IMR-90 (cell line): ENCODE data around the gene DSP. TPM values are rescaled to one million over a fixed set of nuclear protein-coding genes. Genes with fewer than 3 reads are reported as not detected.

Source experiments
- ATAC-seq: fragments of 200-7000 bp; cut with Tn5 transposase; 2 replicates; pipeline ENCODE4 v1.9.1; 2020; ENCODE audit warnings: low read depth, mild to moderate bottlenecking, moderate library complexity
- BruUV-seq: library from RNA; stranded (reverse); fragments of 400-500 nt; replicated peaks from 2 replicates; lab custom pipeline; 2021; lab: Mats Ljungman, UMichigan
- CTCF ChIA-PET: fragments of 300-600 bp; formaldehyde crosslinking; extraction: SDS; loops from one replicate; lab custom pipeline; 2021; ENCODE audit warnings: antibody characterized with exemption; lab: Yijun Ruan, JAX
- POLR2A ChIA-PET: fragments of 300-600 bp; sonication (Branson Sonifier 250); formaldehyde crosslinking; loops from one replicate; lab custom pipeline; 2022; ENCODE audit warnings: antibody characterized with exemption; ENCODE audit not compliant: unreplicated experiment; lab: Charles Lee
- DNase-seq: peaks from one replicate; pipeline ENCODE4 v3.0.0; 2013
- H2AFZ ChIP-seq: replicated peaks from 2 replicates; pipeline ENCODE3; 2013; ENCODE audit warnings: low read length, mild to moderate bottlenecking; ENCODE audit not compliant: poor library complexity
- H2AK5ac ChIP-seq: 2 replicates; pipeline ENCODE4 v1.6.1; 2013; ENCODE audit warnings: low read depth, low read length, inconsistent platforms
- H2AK9ac ChIP-seq: replicated peaks from 2 replicates; pipeline ENCODE3; 2013; ENCODE audit warnings: mild to moderate bottlenecking, low read depth, low read length, moderate library complexity; ENCODE audit not compliant: poor library complexity
- H2BK120ac ChIP-seq: 2 replicates; pipeline ENCODE4 v1.6.1; 2013; ENCODE audit warnings: low read depth, low read length, inconsistent platforms
- H2BK15ac ChIP-seq: 3 replicates; pipeline ENCODE4 v1.6.1; 2013; ENCODE audit warnings: low read depth, low read length, inconsistent platforms
- H2BK20ac ChIP-seq: 2 replicates; pipeline ENCODE4 v1.6.1; 2013; ENCODE audit warnings: low read depth, mild to moderate bottlenecking, inconsistent platforms, low read length, moderate library complexity
- H2BK5ac ChIP-seq: 2 replicates; pipeline ENCODE4 v1.6.1; 2013; ENCODE audit warnings: mild to moderate bottlenecking, low read depth, low read length, inconsistent platforms; ENCODE audit not compliant: poor library complexity, severe bottlenecking
- H3K14ac ChIP-seq: replicated peaks from 2 replicates; pipeline ENCODE4 v1.6.1; 2013; ENCODE audit warnings: low read depth, low read length, inconsistent platforms
- H3K18ac ChIP-seq: 2 replicates; pipeline ENCODE4 v1.6.1; 2013; ENCODE audit warnings: low read depth, low read length, control low read depth
- H3K23ac ChIP-seq: 2 replicates; pipeline ENCODE4 v1.6.1; 2013; ENCODE audit warnings: low read depth, low read length, inconsistent platforms
- H3K27ac ChIP-seq: 2 replicates; pipeline ENCODE4 v1.5.1; 2013; ENCODE audit warnings: mild to moderate bottlenecking, control low read depth, low read length; ENCODE audit not compliant: insufficient read depth
- H3K27me3 ChIP-seq: 2 replicates; pipeline ENCODE4 v1.6.1; 2013; ENCODE audit warnings: low read length; ENCODE audit not compliant: control insufficient read depth, insufficient read depth
- H3K36me3 ChIP-seq: 2 replicates; pipeline ENCODE4 v1.6.1; 2013; ENCODE audit warnings: low read length, mixed read lengths; ENCODE audit not compliant: control insufficient read depth, insufficient read depth
- H3K4ac ChIP-seq: 2 replicates; pipeline ENCODE4 v1.6.1; 2013; ENCODE audit warnings: low read depth, low read length, inconsistent platforms
- H3K4me1 ChIP-seq: 2 replicates; pipeline ENCODE4 v1.6.1; 2013; ENCODE audit warnings: low read length, mixed read lengths; ENCODE audit not compliant: control insufficient read depth, insufficient read depth
- H3K4me2 ChIP-seq: 2 replicates; pipeline ENCODE4 v1.6.1; 2013; ENCODE audit warnings: low read depth, mild to moderate bottlenecking, control low read depth, low read length, moderate library complexity
- H3K4me3 ChIP-seq: 2 replicates; pipeline ENCODE4 v1.5.1; 2013; ENCODE audit warnings: low read depth, mild to moderate bottlenecking, control low read depth, low read length, moderate library complexity; ENCODE audit not compliant: insufficient read depth
- H3K56ac ChIP-seq: 2 replicates; pipeline ENCODE4 v1.6.1; 2013; ENCODE audit warnings: low read length, inconsistent platforms; ENCODE audit not compliant: insufficient read depth; ENCODE audit errors: extremely low read depth
- H3K79me1 ChIP-seq, 2 experiments: 2 replicates each; pipeline ENCODE4 v1.6.1; 2013; ENCODE audit warnings: low read length in 2 of 2, inconsistent platforms in 1 of 2, low read depth in 1 of 2
- H3K9ac ChIP-seq: 2 replicates; pipeline ENCODE4 v1.6.1; 2013; ENCODE audit warnings: low read depth, low read length, control low read depth
- H3K9me1 ChIP-seq: 2 replicates; pipeline ENCODE4 v1.6.1; 2013; ENCODE audit warnings: low read length, inconsistent platforms; ENCODE audit not compliant: insufficient read depth
- H3K9me3 ChIP-seq: 2 replicates; pipeline ENCODE4 v1.6.1; 2013; ENCODE audit warnings: low read length; ENCODE audit not compliant: control insufficient read depth, insufficient read depth
- H4K20me1 ChIP-seq: 2 replicates; pipeline ENCODE4 v1.6.1; 2013; ENCODE audit warnings: low read length, inconsistent platforms; ENCODE audit not compliant: insufficient read depth
- H4K5ac ChIP-seq: 2 replicates; pipeline ENCODE4 v1.6.1; 2013; ENCODE audit warnings: mild to moderate bottlenecking, low read depth, low read length, control low read depth
- H4K8ac ChIP-seq, 2 experiments: 2 replicates each; pipeline ENCODE4 v1.6.1; 2013; ENCODE audit warnings: low read depth in 2 of 2, low read length in 2 of 2, control low read depth in 1 of 2, inconsistent platforms in 1 of 2
- H4K91ac ChIP-seq: 2 replicates; pipeline ENCODE4 v1.6.1; 2013; ENCODE audit warnings: low read depth, low read length, inconsistent platforms; ENCODE audit not compliant: insufficient read depth
- BHLHE40 ChIP-seq: fragments of 150-350 bp; IDR thresholded peaks from 2 replicates; pipeline ENCODE4 v1.6.1; 2016; ENCODE audit warnings: mild to moderate bottlenecking, low read depth, low read length
- CEBPB ChIP-seq: IDR thresholded peaks from 2 replicates; pipeline ENCODE4 v1.6.1; 2012; ENCODE audit warnings: low read depth, low read length, improper control_type of control experiment
- CTCF ChIP-seq: conservative IDR thresholded peaks from 2 replicates; pipeline ENCODE4 v1.5.1; 2012; ENCODE audit warnings: mild to moderate bottlenecking, low read depth, low read length, improper control_type of control experiment
- FOS ChIP-seq: fragments of 150-350 bp; IDR thresholded peaks from 2 replicates; pipeline ENCODE4 v1.6.1; 2016; ENCODE audit warnings: low read depth, low read length
- MAFK ChIP-seq: IDR thresholded peaks from 2 replicates; pipeline ENCODE4 v1.6.1; 2012; ENCODE audit warnings: low read depth, low read length, improper control_type of control experiment
- MAZ ChIP-seq: IDR thresholded peaks from 2 replicates; pipeline ENCODE4 v1.6.1; 2012; ENCODE audit warnings: low read depth, mild to moderate bottlenecking, low read length, improper control_type of control experiment, moderate library complexity, borderline replicate concordance
- MXI1 ChIP-seq: IDR thresholded peaks from 2 replicates; pipeline ENCODE4 v1.6.1; 2012; ENCODE audit warnings: low read depth, mild to moderate bottlenecking, low read length, moderate library complexity, borderline replicate concordance
- NFE2L2 ChIP-seq: fragments of 150-350 bp; IDR thresholded peaks from 2 replicates; pipeline ENCODE4 v1.6.1; 2016; ENCODE audit warnings: low read depth, mild to moderate bottlenecking, low read length
- POLR2A ChIP-seq: IDR thresholded peaks from 2 replicates; pipeline ENCODE4 v1.6.1; 2012; ENCODE audit warnings: mild to moderate bottlenecking, low read depth, low read length
- RAD21 ChIP-seq: IDR thresholded peaks from 2 replicates; pipeline ENCODE4 v1.6.1; 2012; ENCODE audit warnings: low read length, improper control_type of control experiment
- RCOR1 ChIP-seq: IDR thresholded peaks from 2 replicates; pipeline ENCODE4 v1.6.1; 2012; ENCODE audit warnings: mild to moderate bottlenecking, low read length, improper control_type of control experiment; ENCODE audit not compliant: insufficient replicate concordance
- RFX5 ChIP-seq: IDR thresholded peaks from 2 replicates; pipeline ENCODE4 v1.8.0; 2012; ENCODE audit warnings: low read depth, mild to moderate bottlenecking, low read length, moderate library complexity
- SMC3 ChIP-seq: fragments of 150-350 bp; IDR thresholded peaks from 2 replicates; pipeline ENCODE4 v1.6.1; 2016; ENCODE audit warnings: low read depth, mild to moderate bottlenecking, antibody characterized with exemption, low read length, moderate library complexity
- WGBS, 2 experiments: methylation state at CpG; one replicate each; pipeline versions ENCODE4 v1.1.5 to v1.1.7; 2013; ENCODE audit warnings: missing lambda C conversion rate in 2 of 2; ENCODE audit not compliant: insufficient read length in 1 of 2; ENCODE audit errors: extremely low coverage in 2 of 2; 5-methylcytosine and 5-hydroxymethylcytosine counted together
- dilution Hi-C: fragments of 300-500 bp; cut with HindIII; formaldehyde crosslinking; loops from one replicate; pipeline ENCODE4 v1.14.3; 2018; ENCODE audit warnings: low sequenced_read_pairs; ENCODE audit not compliant: unreplicated experiment
- in situ Hi-C: fragments of 300-500 bp; cut with MboI; formaldehyde crosslinking; loops from 3 replicates; pipeline ENCODE4 v1.14.3; 2019; ENCODE audit warnings: low sequenced_read_pairs, inconsistent platforms, mixed read lengths
- intact Hi-C: fragments of 100-400 bp; cut with micrococcal nuclease; formaldehyde crosslinking; loops from 2 replicates; pipeline ENCODE4 v1.10.0; 2022
- polyA plus RNA-seq, 3 experiments: library from polyadenylated mRNA; depleted of rRNA; stranded (reverse); fragments of >200 nt; gene quantifications; 2 replicates each; pipeline ENCODE4 v1.2.3, GENCODE V29; 2012; ENCODE audit warnings: low replicate concordance in 1 of 3
- total RNA-seq: library from RNA; depleted of rRNA; stranded (reverse); fragments of >200 nt; gene quantifications from 2 replicates; pipeline ENCODE4 v1.2.3, GENCODE V29; 2012
- TF ChIP-seq, protein P1 (sequence below): fragments of 150-350 bp; IDR thresholded peaks from 2 replicates; pipeline ENCODE4 v1.6.1; 2017; ENCODE audit warnings: mild to moderate bottlenecking, antibody characterized with exemption, low read length, low read depth
- TF ChIP-seq, protein P2 (sequence below): fragments of 150-350 bp; IDR thresholded peaks from 2 replicates; pipeline ENCODE4 v1.6.1; 2016; ENCODE audit warnings: low read depth, mild to moderate bottlenecking, low read length, moderate library complexity, borderline replicate concordance

The DSP gene
- total and polyA plus RNA-seq, 2 of the 4 experiments (the other 2 are of a cell fraction), result 7.1 to 20.1 TPM

GRCh38 chr6:7540595-7540994, 876 bp upstream of the DSP start:
- Histone ChIP-seq H2BK20ac (no peak overlapping the region), H3K27me3 (peaks cover 12% of the 10 kb centered on the region; the same call in 1 of the 2 replicates), H2BK15ac (no peak overlapping the region; the same call in 2 of the 3 replicates), H3K23ac (peak overlapping the region; percentile 68; the same call in 1 of the 2 replicates), H2AK9ac (peak overlapping the region; percentile 83), H3K27ac (no peak overlapping the region), H2BK5ac (peak overlapping the region; percentile 85), H3K4me1 (peaks cover 7% of the 10 kb centered on the region), H4K91ac (peak overlapping the region; percentile 18), H4K8ac (peak overlapping the region in 1 of 2 experiments; percentile 61; a peak in 3 of 4 replicates), H3K56ac (no peak overlapping the region), H3K14ac (0 out of 2 replicates have a peak overlapping the region, but pooled peaks have one; percentile 44), H3K9ac (peak overlapping the region; percentile 72), H3K79me1 (peaks cover 0 to 17% of the 10 kb centered on the region in 2 experiments; a peak in 2 of 4 replicates), H3K36me3 (no peaks in the 10 kb centered on the region), H3K9me1 (peaks cover 7% of the 10 kb centered on the region), H2AFZ (peak overlapping the region; percentile 86), H3K9me3 (no peaks in the 10 kb centered on the region), H4K20me1 (no peaks in the 10 kb centered on the region; the same call in 1 of the 2 replicates), H3K4me3 (peak overlapping the region; percentile 98; the same call in 1 of the 2 replicates), H3K18ac (peak overlapping the region; percentile 70; the same call in 1 of the 2 replicates), H2AK5ac (no peak overlapping the region; the same call in 1 of the 2 replicates), H4K5ac (peak overlapping the region; percentile 59), H2BK120ac (peak overlapping the region; percentile 9; the same call in 1 of the 2 replicates), H3K4ac (peak overlapping the region; percentile 11), H3K4me2 (peak overlapping the region; percentile 96)
- in situ Hi-C loops (no loop called here), dilution Hi-C loops (no loop called here), intact Hi-C loops (loop anchor here (5.0 kb wide), 1 partner anchor 228 kb away; the partner anchor contains the start of gene SSR1)
- CTCF ChIA-PET, result no interaction called here
- 25% methylated on average over 7 of the region's 17 CpGs; no CpG with 5 or more reads in 1 of the 2 experiments for WGBS, 2 experiments
- no peak for ATAC-seq
- no TSS peak for BruUV-seq
- POLR2A ChIA-PET, result interaction anchor here (0.5 kb wide), 1 partner anchor 22 kb away, joined by 13 read pairs; no protein-coding TSS in a partner anchor
- DNase-seq, result no peak
- TF ChIP-seq CTCF (no peak), SMC3 (no peak), CEBPB (no peak), MXI1 (no peak), RAD21 (no peak), NFE2L2 (no peak), BHLHE40 (no peak), MAFK (no peak), POLR2A (no peak), RCOR1 (no peak), FOS (no peak), MAZ (no peak), RFX5 (no peak)
- TF ChIP-seq, protein P1, sequence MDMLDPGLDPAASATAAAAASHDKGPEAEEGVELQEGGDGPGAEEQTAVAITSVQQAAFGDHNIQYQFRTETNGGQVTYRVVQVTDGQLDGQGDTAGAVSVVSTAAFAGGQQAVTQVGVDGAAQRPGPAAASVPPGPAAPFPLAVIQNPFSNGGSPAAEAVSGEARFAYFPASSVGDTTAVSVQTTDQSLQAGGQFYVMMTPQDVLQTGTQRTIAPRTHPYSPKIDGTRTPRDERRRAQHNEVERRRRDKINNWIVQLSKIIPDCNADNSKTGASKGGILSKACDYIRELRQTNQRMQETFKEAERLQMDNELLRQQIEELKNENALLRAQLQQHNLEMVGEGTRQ, result no peak
- TF ChIP-seq, protein P2, sequence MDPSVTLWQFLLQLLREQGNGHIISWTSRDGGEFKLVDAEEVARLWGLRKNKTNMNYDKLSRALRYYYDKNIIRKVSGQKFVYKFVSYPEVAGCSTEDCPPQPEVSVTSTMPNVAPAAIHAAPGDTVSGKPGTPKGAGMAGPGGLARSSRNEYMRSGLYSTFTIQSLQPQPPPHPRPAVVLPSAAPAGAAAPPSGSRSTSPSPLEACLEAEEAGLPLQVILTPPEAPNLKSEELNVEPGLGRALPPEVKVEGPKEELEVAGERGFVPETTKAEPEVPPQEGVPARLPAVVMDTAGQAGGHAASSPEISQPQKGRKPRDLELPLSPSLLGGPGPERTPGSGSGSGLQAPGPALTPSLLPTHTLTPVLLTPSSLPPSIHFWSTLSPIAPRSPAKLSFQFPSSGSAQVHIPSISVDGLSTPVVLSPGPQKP, result no peak
